Karpas-422 (cell line): ENCODE results near the gene AOC3. TPM values are rescaled to one million over a fixed set of nuclear protein-coding genes. Genes with fewer than 3 reads are reported as not detected.

Experiments
- DNase-seq: peaks from one replicate; pipeline ENCODE4 v3.0.0-alpha.2; 2015
- H2AFZ ChIP-seq: fragments of 200-600 bp; sonication (generic); 2 replicates; pipeline ENCODE4 v1.6.1; 2014; ENCODE audit warnings: antibody characterized with exemption, low read length, mixed read lengths
- H3K27ac ChIP-seq: fragments of 200-600 bp; sonication (generic); 2 replicates; pipeline ENCODE4 v1.5.1; 2014; ENCODE audit warnings: mild to moderate bottlenecking, low read length, moderate library complexity
- H3K27me3 ChIP-seq: fragments of 200-600 bp; sonication (generic); 2 replicates; pipeline ENCODE4 v1.6.1; 2014; ENCODE audit warnings: low read length, mixed read lengths
- H3K36me3 ChIP-seq: fragments of 200-600 bp; sonication (generic); 2 replicates; pipeline ENCODE4 v1.6.1; 2014; ENCODE audit warnings: low read length, mixed read lengths; ENCODE audit not compliant: insufficient read depth
- H3K4me1 ChIP-seq: fragments of 200-600 bp; sonication (generic); 2 replicates; pipeline ENCODE4 v1.6.1; 2014; ENCODE audit warnings: mild to moderate bottlenecking, low read length, mixed read lengths
- H3K4me2 ChIP-seq: fragments of 200-600 bp; sonication (generic); 2 replicates; pipeline ENCODE4 v1.6.1; 2014; ENCODE audit warnings: low read length, low read depth, mild to moderate bottlenecking; ENCODE audit not compliant: poor library complexity, severe bottlenecking
- H3K4me3 ChIP-seq: fragments of 200-600 bp; sonication (generic); 2 replicates; pipeline ENCODE4 v1.5.1; 2014; ENCODE audit warnings: mild to moderate bottlenecking, antibody characterized with exemption, low read length, mixed read lengths
- H3K79me2 ChIP-seq: fragments of 200-600 bp; sonication (generic); 2 replicates; pipeline ENCODE4 v1.6.1; 2014; ENCODE audit warnings: mild to moderate bottlenecking, low read length, mixed read lengths
- H3K9ac ChIP-seq: fragments of 200-600 bp; sonication (generic); 2 replicates; pipeline ENCODE4 v1.6.0; 2014; ENCODE audit warnings: low read length
- H3K9me2 ChIP-seq: fragments of 200-600 bp; sonication (generic), shearing (Covaris generic); replicated peaks from 2 replicates; pipeline ENCODE4 v1.6.0; 2014; ENCODE audit warnings: mild to moderate bottlenecking, low read length, moderate library complexity; ENCODE audit not compliant: insufficient read depth
- H3K9me3 ChIP-seq: fragments of 300-700, 200-600 bp; sonication (generic); 2 replicates; pipeline ENCODE4 v1.6.1; 2014; ENCODE audit warnings: low read length, mixed read lengths
- H4K20me1 ChIP-seq: fragments of 200-600 bp; sonication (generic); 2 replicates; pipeline ENCODE4 v1.6.1; 2014; ENCODE audit warnings: mild to moderate bottlenecking, antibody characterized with exemption, low read length, low read depth; ENCODE audit not compliant: insufficient read depth
- total RNA-seq: library from RNA; depleted of rRNA; stranded (reverse); fragments of >200 nt; shearing (Covaris generic); gene quantifications from 2 replicates; pipeline ENCODE4 v1.2.3, GENCODE V29; 2014; ENCODE audit warnings: low replicate concordance

The AOC3 gene
- total RNA-seq, 1 experiment from 2014 or later: 0.19 TPM

DNA sequence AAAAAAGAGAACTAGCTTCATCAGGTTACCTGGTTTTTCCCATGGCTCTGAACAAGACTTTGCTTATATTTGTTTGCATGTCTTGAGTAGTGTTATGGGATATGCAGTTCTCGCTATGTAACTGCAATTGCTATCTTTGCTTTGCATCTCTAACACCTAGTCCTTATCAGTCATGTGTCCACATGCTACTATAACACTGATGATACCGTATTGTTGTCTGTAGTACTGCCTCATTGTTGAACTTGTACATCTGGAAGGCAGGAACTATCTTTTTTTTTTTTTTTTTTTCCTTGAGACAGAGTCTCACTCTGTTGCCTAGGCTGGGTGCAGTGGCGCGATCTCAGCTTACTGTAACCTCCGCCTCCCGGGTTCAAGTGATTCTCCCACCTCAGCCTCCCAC, 15.3 kb upstream of the AOC3 start:
- Histone ChIP-seq H3K9me3 (no peaks in the 10 kb centered on the region), H3K4me1 (peaks cover 19% of the 10 kb centered on the region), H3K9ac (no peak overlapping the region), H2AFZ (no peak overlapping the region), H3K9me2 (no peaks in the 10 kb centered on the region), H3K4me2 (no peak overlapping the region), H3K36me3 (peaks cover 40% of the 10 kb centered on the region), H3K27me3 (no peaks in the 10 kb centered on the region), H3K27ac (no peak overlapping the region), H3K4me3 (no peak overlapping the region), H4K20me1 (peaks cover 23% of the 10 kb centered on the region; the same call in 1 of the 2 replicates), H3K79me2 (peaks cover 40% of the 10 kb centered on the region)
- DNase-seq: no peak

DNA sequence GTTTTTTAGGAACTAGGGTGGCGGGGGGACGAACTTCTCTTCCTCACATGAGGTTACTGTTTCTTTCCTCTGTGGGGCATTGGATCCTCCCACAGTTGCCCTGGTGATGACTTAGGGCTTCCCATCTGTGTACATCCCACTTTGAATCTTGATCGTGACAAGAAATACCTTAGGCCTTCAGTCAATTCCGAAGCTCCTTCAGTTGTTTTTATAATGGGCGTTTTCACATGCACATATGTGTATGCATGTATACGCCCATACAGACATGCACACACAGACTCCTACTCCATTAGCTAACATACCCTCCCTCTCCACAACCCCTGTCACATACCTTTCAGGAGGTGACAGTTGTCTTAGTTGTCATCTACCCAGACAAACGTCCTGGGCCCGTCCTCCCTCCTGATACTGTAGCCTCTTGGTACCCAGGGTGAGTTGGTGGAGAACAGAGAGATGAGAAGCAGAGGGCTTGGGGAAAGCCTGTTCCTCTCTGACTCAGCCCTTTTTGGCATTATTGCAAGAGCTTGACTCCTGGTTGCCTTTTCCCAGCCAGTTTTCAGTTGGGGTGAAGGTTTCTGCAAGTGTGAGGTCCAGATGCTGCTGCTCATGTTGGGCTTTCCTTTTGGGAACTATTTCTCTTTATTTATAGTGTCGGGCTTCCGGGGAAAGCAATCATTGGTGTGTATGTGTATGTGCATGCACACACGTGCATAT, 8.9 kb upstream of the AOC3 start:
- no peaks in the 10 kb centered on the region for H3K27me3 ChIP-seq
- no peaks in the 10 kb centered on the region; the same call in 1 of the 2 replicates for H3K79me2 ChIP-seq
- H3K9me3 ChIP-seq: no peaks in the 10 kb centered on the region
- H4K20me1 ChIP-seq: peaks cover 36% of the 10 kb centered on the region; the same call in 1 of the 2 replicates
- H3K4me2 ChIP-seq: no peak overlapping the region
- no peak for DNase-seq
- H3K4me3 ChIP-seq: no peak overlapping the region
- no peak overlapping the region for H3K27ac ChIP-seq
- no peaks in the 10 kb centered on the region for H3K9me2 ChIP-seq
- H3K36me3 ChIP-seq: peaks cover 55% of the 10 kb centered on the region
- H2AFZ ChIP-seq: no peak overlapping the region
- no peak overlapping the region for H3K9ac ChIP-seq
- H3K4me1 ChIP-seq: no peaks in the 10 kb centered on the region

DNA sequence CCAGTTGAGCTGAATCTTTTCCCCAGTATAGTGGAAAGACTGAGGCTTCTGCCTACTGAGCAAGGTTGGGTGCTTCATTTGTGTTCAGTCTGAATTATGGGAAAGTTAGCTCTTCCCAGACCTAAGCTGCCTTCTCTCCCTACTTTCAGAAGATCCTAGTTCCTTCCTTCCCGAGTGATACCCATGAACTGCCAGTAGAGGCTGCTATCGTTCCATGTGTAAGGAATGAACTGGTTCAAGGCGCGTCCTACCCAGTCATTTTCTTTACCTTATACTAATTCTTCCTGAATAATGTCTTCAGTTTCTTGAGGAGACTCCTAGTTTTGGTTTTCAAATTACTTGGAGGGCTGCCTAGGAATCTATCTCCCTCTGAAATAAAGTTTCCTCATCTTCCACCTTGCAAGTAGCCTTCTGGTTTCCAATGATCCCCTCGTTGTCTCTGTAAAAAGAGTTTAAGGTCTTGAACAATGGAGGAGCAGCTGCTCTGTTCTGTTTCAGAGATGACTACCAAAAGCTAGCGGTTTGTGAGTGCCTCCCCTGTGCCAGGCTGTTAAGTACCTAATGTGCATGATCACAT, 7.6 kb upstream of the AOC3 start:
- H4K20me1 ChIP-seq: peaks cover 27% of the 10 kb centered on the region; the same call in 1 of the 2 replicates
- H2AFZ ChIP-seq: no peak overlapping the region
- no peak overlapping the region for H3K27ac ChIP-seq
- no peaks in the 10 kb centered on the region for H3K4me1 ChIP-seq
- no peaks in the 10 kb centered on the region for H3K27me3 ChIP-seq
- H3K9ac ChIP-seq: no peak overlapping the region
- H3K4me2 ChIP-seq: no peak overlapping the region
- no peaks in the 10 kb centered on the region for H3K9me2 ChIP-seq
- no peaks in the 10 kb centered on the region for H3K79me2 ChIP-seq
- DNase-seq: no peak
- H3K36me3 ChIP-seq: peaks cover 45% of the 10 kb centered on the region
- no peak overlapping the region for H3K4me3 ChIP-seq
- no peaks in the 10 kb centered on the region for H3K9me3 ChIP-seq

DNA sequence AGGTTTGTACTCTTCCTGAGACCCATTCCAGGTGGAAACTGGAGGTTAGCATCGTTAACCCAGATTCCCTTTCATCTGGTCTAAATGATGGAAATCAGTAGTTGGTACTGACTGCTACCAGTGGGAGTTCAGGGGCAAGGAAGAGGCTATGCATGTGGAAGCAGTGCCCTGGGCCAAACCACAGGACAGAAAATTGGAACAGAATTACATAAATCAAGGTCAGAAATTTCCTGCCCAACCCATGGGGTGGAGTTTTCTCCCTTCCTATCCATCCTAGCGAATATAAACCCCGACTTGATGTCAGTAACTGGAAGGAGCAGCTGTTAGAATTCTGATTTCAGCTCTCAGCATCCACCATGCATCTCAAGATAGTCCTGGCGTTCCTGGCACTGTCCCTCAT, 6.7 kb upstream of the AOC3 start, which contains the start of gene AOC2:
Gene AOC2 (plus strand): TSS at position 310 of the 400 bp plus-strand sequence. CDS start 47 bp downstream, at position 357.
- no peak within 1 kb of the TSS for H2AFZ ChIP-seq
- no peak within 1 kb of the TSS for H3K9ac ChIP-seq
- H3K27ac ChIP-seq: no peak within 1 kb of the TSS
- peaks cover 26% of the 10 kb centered on the region; the same call in 1 of the 2 replicates for H4K20me1 ChIP-seq
- H3K79me2 ChIP-seq: no peaks in the 10 kb centered on the region
- H3K9me2 ChIP-seq: no peaks in the 10 kb centered on the region
- H3K36me3 ChIP-seq: peaks cover 37% of the 10 kb centered on the region
- DNase-seq: no peak
- H3K4me1 ChIP-seq: no peaks in the 10 kb centered on the region
- H3K4me2 ChIP-seq: no peak within 1 kb of the TSS
- H3K9me3 ChIP-seq: no peaks in the 10 kb centered on the region
- H3K27me3 ChIP-seq: no peaks in the 10 kb centered on the region
- H3K4me3 ChIP-seq: no peak within 1 kb of the TSS

DNA sequence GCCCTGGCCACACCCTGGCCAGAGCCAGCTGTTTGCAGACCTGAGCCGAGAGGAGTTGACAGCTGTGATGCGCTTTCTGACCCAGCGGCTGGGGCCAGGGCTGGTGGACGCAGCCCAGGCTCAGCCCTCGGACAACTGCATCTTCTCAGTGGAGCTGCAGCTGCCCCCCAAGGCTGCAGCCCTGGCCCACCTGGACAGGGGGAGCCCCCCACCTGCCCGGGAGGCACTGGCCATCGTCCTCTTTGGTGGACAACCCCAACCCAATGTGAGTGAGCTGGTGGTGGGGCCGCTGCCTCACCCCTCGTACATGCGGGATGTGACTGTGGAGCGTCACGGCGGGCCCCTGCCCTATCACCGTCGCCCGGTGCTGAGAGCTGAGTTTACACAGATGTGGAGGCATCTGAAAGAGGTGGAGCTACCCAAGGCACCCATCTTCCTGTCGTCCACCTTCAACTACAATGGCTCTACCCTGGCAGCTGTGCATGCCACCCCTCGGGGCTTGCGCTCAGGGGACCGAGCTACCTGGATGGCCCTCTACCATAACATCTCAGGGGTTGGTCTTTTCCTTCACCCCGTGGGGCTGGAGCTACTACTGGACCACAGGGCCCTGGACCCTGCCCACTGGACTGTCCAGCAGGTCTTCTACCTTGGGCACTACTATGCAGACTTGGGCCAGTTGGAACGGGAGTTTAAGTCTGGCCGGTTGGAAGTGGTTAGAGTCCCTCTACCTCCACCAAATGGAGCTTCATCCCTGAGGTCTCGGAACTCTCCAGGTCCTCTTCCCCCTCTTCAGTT, 6.0 kb upstream of the AOC3 start:
- Histone ChIP-seq H3K9me3 (no peaks in the 10 kb centered on the region), H3K9ac (no peak overlapping the region), H3K36me3 (peaks cover 35% of the 10 kb centered on the region), H3K27ac (no peak overlapping the region), H3K27me3 (no peaks in the 10 kb centered on the region), H3K79me2 (no peaks in the 10 kb centered on the region), H2AFZ (no peak overlapping the region), H3K9me2 (no peaks in the 10 kb centered on the region), H3K4me1 (no peaks in the 10 kb centered on the region), H3K4me3 (no peak overlapping the region), H4K20me1 (peaks cover 26% of the 10 kb centered on the region; the same call in 1 of the 2 replicates), H3K4me2 (no peak overlapping the region)
- no peak for DNase-seq

DNA sequence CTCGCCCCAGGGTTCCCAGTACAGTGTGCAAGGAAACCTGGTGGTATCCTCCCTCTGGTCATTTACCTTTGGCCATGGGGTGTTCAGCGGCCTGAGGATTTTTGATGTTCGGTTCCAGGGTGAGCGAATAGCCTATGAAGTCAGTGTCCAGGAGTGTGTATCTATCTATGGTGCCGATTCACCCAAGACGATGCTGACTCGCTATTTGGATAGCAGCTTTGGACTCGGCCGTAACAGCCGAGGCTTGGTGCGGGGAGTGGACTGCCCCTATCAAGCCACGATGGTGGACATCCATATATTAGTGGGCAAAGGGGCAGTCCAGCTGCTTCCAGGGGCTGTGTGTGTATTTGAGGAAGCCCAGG, 5.5 kb upstream of the AOC3 start:
- Histone ChIP-seq H2AFZ (no peak overlapping the region), H3K79me2 (no peaks in the 10 kb centered on the region), H3K4me1 (no peaks in the 10 kb centered on the region), H3K4me2 (no peak overlapping the region), H3K36me3 (peaks cover 35% of the 10 kb centered on the region), H3K9ac (no peak overlapping the region), H3K9me3 (no peaks in the 10 kb centered on the region), H3K9me2 (no peaks in the 10 kb centered on the region), H3K4me3 (no peak overlapping the region), H4K20me1 (peaks cover 26% of the 10 kb centered on the region; the same call in 1 of the 2 replicates), H3K27me3 (no peaks in the 10 kb centered on the region), H3K27ac (no peak overlapping the region)
- no peak for DNase-seq

DNA sequence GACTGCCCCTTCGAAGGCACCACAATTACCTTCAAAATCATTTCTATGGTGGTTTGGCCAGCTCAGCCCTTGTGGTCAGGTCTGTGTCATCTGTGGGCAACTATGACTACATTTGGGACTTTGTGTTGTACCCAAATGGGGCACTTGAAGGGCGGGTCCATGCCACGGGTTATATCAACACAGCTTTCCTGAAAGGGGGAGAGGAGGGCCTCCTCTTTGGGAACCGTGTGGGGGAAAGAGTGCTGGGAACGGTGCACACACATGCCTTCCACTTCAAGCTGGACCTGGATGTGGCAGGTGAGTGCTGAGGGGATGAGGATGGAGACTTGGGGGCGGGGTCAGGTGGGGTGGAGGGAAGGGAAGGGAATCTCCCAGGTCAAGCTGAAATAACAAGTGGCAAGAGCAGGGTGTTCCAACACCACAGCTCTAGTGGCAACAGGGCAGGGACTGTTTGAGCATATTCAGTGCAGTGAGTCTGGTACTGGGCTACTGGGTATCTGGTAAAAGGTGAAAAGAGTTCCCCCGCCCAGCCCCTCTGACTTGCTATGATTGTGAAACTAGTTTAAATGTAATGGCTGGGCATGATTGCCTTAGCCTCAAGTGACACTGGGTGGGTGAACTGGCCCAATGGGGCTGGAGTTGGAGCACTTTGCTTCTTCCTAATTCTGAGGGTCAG, 4.9 kb upstream of the AOC3 start:
- Histone ChIP-seq H3K36me3 (peaks cover 35% of the 10 kb centered on the region), H3K4me2 (no peak overlapping the region), H3K27me3 (no peaks in the 10 kb centered on the region), H3K27ac (no peak overlapping the region), H3K9me3 (no peaks in the 10 kb centered on the region), H3K4me1 (no peaks in the 10 kb centered on the region), H3K79me2 (no peaks in the 10 kb centered on the region), H4K20me1 (peaks cover 26% of the 10 kb centered on the region; the same call in 1 of the 2 replicates), H3K4me3 (no peak overlapping the region), H2AFZ (no peak overlapping the region), H3K9me2 (no peaks in the 10 kb centered on the region), H3K9ac (no peak overlapping the region)
- DNase-seq: no peak
